GM12878 (cell line): ENCODE results near the gene ARL14EPL. TPM values are rescaled to one million over a fixed set of nuclear protein-coding genes. Genes with fewer than 3 reads are reported as not detected.

ENCODE experiments used
- ATAC-seq: fragments of 200-7000 bp; cut with Tn5 transposase; 3 replicates; pipeline ENCODE4 v1.9.1; 2020; ENCODE audit warnings: mild to moderate bottlenecking, moderate library complexity
- BruUV-seq: library from RNA; stranded (reverse); fragments of 400-500 nt; replicated peaks from 2 replicates; lab custom pipeline; 2021; lab: Mats Ljungman, UMichigan
- CTCF ChIA-PET: fragments of 300-600 bp; sonication (Branson Sonifier 250); formaldehyde crosslinking; extraction: SDS; loops from one replicate; lab custom pipeline; 2021; ENCODE audit warnings: inconsistent platforms; lab: Yijun Ruan, JAX
- POLR2A ChIA-PET: fragments of 350-600 bp; formaldehyde crosslinking; extraction: SDS; loops from one replicate; lab custom pipeline; 2021; ENCODE audit warnings: inconsistent platforms; lab: Charles Lee
- RAD21 ChIA-PET: fragments of 300-600 bp; sonication (Branson Sonifier 250); formaldehyde crosslinking; loops from one replicate; lab custom pipeline; 2023; ENCODE audit warnings: antibody characterized with exemption; ENCODE audit not compliant: unreplicated experiment; lab: Charles Lee
- SMC1A ChIA-PET: fragments of 300-600 bp; sonication (Branson Sonifier 250); formaldehyde crosslinking; loops from one replicate; lab custom pipeline; 2023; ENCODE audit not compliant: unreplicated experiment, uncharacterized antibody; lab: Charles Lee
- DNase-seq: peaks from one replicate; pipeline ENCODE4 v3.0.0-alpha.2; 2011; ENCODE audit warnings: low read depth, low spot score
- FAIRE-seq: peaks from 3 replicates; lab custom pipeline; 2011; peaks lifted over from hg19 to GRCh38; lab: Jason Lieb, UNC
- H2AFZ ChIP-seq: 2 replicates; pipeline ENCODE4 v1.6.0; 2011; ENCODE audit warnings: low read depth, low read length, control low read depth; ENCODE audit not compliant: control insufficient read depth
- H3K27ac ChIP-seq: 2 replicates; pipeline ENCODE4 v1.5.1; 2011; ENCODE audit warnings: control low read depth; ENCODE audit not compliant: control insufficient read depth, insufficient read depth
- H3K27me3 ChIP-seq, 2 experiments: replicated peaks in 1 of 2; 2 replicates each; pipeline versions ENCODE4 v1.6.0 to v1.6.1; 2011; ENCODE audit warnings: low read length in 1 of 2; ENCODE audit not compliant: control insufficient read depth in 2 of 2, insufficient read depth in 2 of 2
- H3K36me3 ChIP-seq, 2 experiments: 2 replicates each; pipeline ENCODE4 v1.5.1; 2011; ENCODE audit warnings: low read length in 1 of 2; ENCODE audit not compliant: control insufficient read depth in 2 of 2, insufficient read depth in 2 of 2
- H3K4me1 ChIP-seq: 2 replicates; pipeline ENCODE4 v1.6.1; 2011; ENCODE audit warnings: mild to moderate bottlenecking, low read length, moderate library complexity, mixed read lengths; ENCODE audit not compliant: control insufficient read depth, insufficient read depth
- H3K4me2 ChIP-seq: 2 replicates; pipeline ENCODE4 v1.6.0; 2011; ENCODE audit warnings: control low read depth; ENCODE audit not compliant: control insufficient read depth, insufficient read depth
- H3K4me3 ChIP-seq: fragments of 200-600 bp; sonication (generic); 2 replicates; pipeline ENCODE4 v1.5.1; 2016
- H3K79me2 ChIP-seq: 2 replicates; pipeline ENCODE4 v1.6.0; 2011; ENCODE audit warnings: low read length; ENCODE audit not compliant: control insufficient read depth, insufficient read depth
- H3K9ac ChIP-seq: 2 replicates; pipeline ENCODE4 v1.8.0; 2011; ENCODE audit warnings: low read length, control low read depth, mixed read lengths; ENCODE audit not compliant: control insufficient read depth, insufficient read depth
- H3K9me3 ChIP-seq: replicated peaks from 3 replicates; pipeline ENCODE4 v1.5.1; 2011; ENCODE audit warnings: mild to moderate bottlenecking, low read length; ENCODE audit not compliant: control insufficient read depth, insufficient read depth
- H4K20me1 ChIP-seq: 2 replicates; pipeline ENCODE4 v1.6.0; 2011; ENCODE audit not compliant: control insufficient read depth, insufficient read depth
- BACH1 ChIP-seq: fragments of 450-650 bp; IDR thresholded peaks from 2 replicates; pipeline ENCODE4 v1.6.1; 2017; ENCODE audit warnings: mild to moderate bottlenecking, borderline replicate concordance
- BHLHE40 ChIP-seq, 2 experiments: fragments of 450-650 bp in 1 of 2; IDR thresholded peaks; 2 replicates each; pipeline ENCODE4 v1.6.1; 2011 to 2017; ENCODE audit warnings: low read depth in 2 of 2, borderline replicate concordance in 1 of 2, improper control_type of control experiment in 1 of 2, low read length in 1 of 2, mild to moderate bottlenecking in 1 of 2
- BMI1 ChIP-seq: fragments of 450-650 bp; IDR thresholded peaks from 2 replicates; pipeline ENCODE4 v1.6.1; 2016; ENCODE audit warnings: mild to moderate bottlenecking, moderate library complexity, borderline replicate concordance
- CBX3 ChIP-seq: fragments of 200-600 bp; sonication (generic); IDR thresholded peaks from 2 replicates; pipeline ENCODE4 v1.6.1; 2016; ENCODE audit warnings: low read depth, borderline replicate concordance
- CBX5 ChIP-seq: sonication (generic); IDR thresholded peaks from 2 replicates; pipeline ENCODE4 v1.6.1; 2016; ENCODE audit warnings: low read depth, moderate library complexity, mild to moderate bottlenecking, inconsistent platforms
- CREB1 ChIP-seq: IDR thresholded peaks from 2 replicates; pipeline ENCODE4 v1.6.1; 2012; ENCODE audit warnings: low read depth, mild to moderate bottlenecking, inconsistent platforms
- FOS ChIP-seq: IDR thresholded peaks from 3 replicates; pipeline ENCODE4 v1.6.1; 2011; ENCODE audit warnings: borderline replicate concordance; ENCODE audit not compliant: insufficient read length; ENCODE audit errors: extremely low read depth
- HDAC2 ChIP-seq: fragments of 200-600 bp; sonication (generic); IDR thresholded peaks from 2 replicates; pipeline ENCODE4 v1.6.1; 2017
- IRF4 ChIP-seq: IDR thresholded peaks from 2 replicates; pipeline ENCODE4 v1.6.1; 2011; ENCODE audit warnings: low read depth, low read length
- MEF2B ChIP-seq: fragments of 450-650 bp; IDR thresholded peaks from 2 replicates; pipeline ENCODE4 v1.6.1; 2018; ENCODE audit warnings: mild to moderate bottlenecking, moderate library complexity; ENCODE audit not compliant: partially characterized antibody, poor library complexity, severe bottlenecking
- POLR2AphosphoS5 ChIP-seq: IDR thresholded peaks from 2 replicates; pipeline ENCODE4 v1.6.1; 2011; ENCODE audit warnings: mild to moderate bottlenecking, low read length, inconsistent platforms
- SREBF1 ChIP-seq: IDR thresholded peaks from 2 replicates; pipeline ENCODE4 v1.6.1; 2012; ENCODE audit warnings: mild to moderate bottlenecking, low read length
- ZSCAN29 ChIP-seq: fragments of 450-650 bp; IDR thresholded peaks from 2 replicates; pipeline ENCODE4 v1.6.1; 2017; ENCODE audit warnings: mild to moderate bottlenecking, moderate library complexity
- WGBS: methylation state at CpG from one replicate; pipeline ENCODE4 v1.1.6; 2016; ENCODE audit warnings: low lambda C conversion rate; ENCODE audit not compliant: insufficient replicate concordance, insufficient coverage; ENCODE audit errors: missing lambda C conversion rate; 5-methylcytosine and 5-hydroxymethylcytosine counted together
- in situ Hi-C: fragments of 300-500 bp; cut with MboI; formaldehyde crosslinking; loops from 9 replicates; pipeline ENCODE4 v1.14.3; 2018; ENCODE audit warnings: mixed read lengths
- intact Hi-C: fragments of 100-400 bp; cut with micrococcal nuclease; formaldehyde crosslinking; loops from one replicate; pipeline ENCODE4 v1.14.2; 2022; ENCODE audit not compliant: unreplicated experiment
- polyA plus RNA-seq, 11 experiments: library from polyadenylated mRNA; depleted of rRNA in 4 of 11; unstranded in 6 of 11; stranded (reverse) in 5 of 11; fragments of >200 nt; fragmentation: Nextera tagmentation in 4 of 11; fragmentation: Illumina TruSeq in 1 of 11; extraction: Ambion mirVana in 4 of 11; extraction: Trizol in 1 of 11; gene quantifications; 1 replicate in 1 of 11; 2 replicates in 10 of 11; pipeline versions ENCODE4 v1.2.1 to v1.2.3, GENCODE V29; 2011 to 2016; ENCODE audit warnings: inconsistent platforms in 2 of 11, missing spikeins in 2 of 11, low read depth in 1 of 11
- total RNA-seq, 4 experiments: library from RNA; depleted of rRNA in 3 of 4; stranded (reverse); fragments of >200 nt in 3 of 4; fragmentation: Illumina TruSeq in 1 of 4; extraction: Trizol in 1 of 4; gene quantifications; 2 replicates each; pipeline versions ENCODE4 v1.2.1 to v1.2.3, GENCODE V29; 2013 to 2021
- TF ChIP-seq, protein P1 (sequence below): fragments of 450-650 bp; IDR thresholded peaks from 2 replicates; pipeline ENCODE4 v1.6.1; 2017; ENCODE audit warnings: mild to moderate bottlenecking, low read depth, inconsistent platforms; ENCODE audit not compliant: poor library complexity, severe bottlenecking
- TF ChIP-seq, protein P2 (sequence below): IDR thresholded peaks from 2 replicates; pipeline ENCODE4 v1.6.1; 2012; ENCODE audit warnings: low read depth, low read length, improper control_type of control experiment

The ARL14EPL gene
- total and polyA plus RNA-seq, 10 of the 15 experiments (the other 5 are each of a cell fraction or from before 2014, with no cell fraction given): 0.08 TPM; not detected in 9

DNA sequence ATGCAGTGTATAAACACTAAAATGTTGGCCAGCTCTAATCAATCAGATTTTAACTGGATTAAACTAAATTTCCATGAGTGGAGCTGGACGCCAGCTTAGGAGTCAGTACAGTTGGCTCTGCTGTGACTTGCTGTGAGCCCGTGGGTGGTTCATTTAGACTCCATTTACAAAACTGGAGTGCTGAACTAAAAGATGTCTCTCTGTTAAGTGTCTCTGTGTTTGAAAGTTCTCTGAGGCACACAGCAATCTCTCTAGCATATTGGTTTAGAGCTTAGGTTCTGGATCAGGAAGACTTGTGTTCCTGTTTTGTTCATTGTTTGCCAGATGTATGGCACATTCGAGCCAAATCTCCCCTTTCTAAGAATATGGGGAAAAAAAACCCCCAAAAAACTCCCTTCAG is 28.0 kb upstream of the ARL14EPL start (continued):
- TF ChIP-seq BHLHE40 (IDR thresholded peaks at IDR 0.05; ENCODE audit: borderline replicate concordance in 1 of 2, low read depth in 2 of 2, low read length in 1 of 2) (no peak), CREB1 (no peak)

DNA sequence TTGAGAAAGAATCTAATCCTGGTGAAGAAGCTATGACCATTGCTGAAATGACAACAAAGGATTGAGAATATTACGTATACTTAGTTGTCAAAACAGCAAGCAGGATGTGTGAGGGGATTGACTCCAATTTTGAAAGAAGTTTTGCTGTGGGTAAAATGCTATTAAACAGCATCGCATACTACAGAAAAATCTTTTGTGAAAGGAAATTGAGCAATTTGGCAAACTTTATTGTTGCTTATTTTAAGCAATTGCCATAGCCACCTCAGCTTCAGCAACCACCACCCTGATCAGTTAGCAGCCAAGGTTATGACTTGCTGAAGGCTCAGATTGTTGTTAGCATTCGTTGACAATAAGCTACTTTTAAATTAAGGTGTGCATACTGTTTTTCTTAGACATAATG is 22.5 kb upstream of the ARL14EPL start:
- H4K20me1 ChIP-seq: no peaks in the 10 kb centered on the region
- H3K4me1 ChIP-seq: no peaks in the 10 kb centered on the region
- H3K27ac ChIP-seq: no peak overlapping the region
- ChIA-PET CTCF (interaction anchor here (1.6 kb wide), 1 partner anchor 21 kb away, joined by 4 read pairs; no protein-coding TSS in a partner anchor), RAD21 (no interaction called here), POLR2A (no interaction called here), SMC1A (interaction anchor here (1.2 kb wide), 1 partner anchor 11 kb away, joined by 3 read pairs; no protein-coding TSS in a partner anchor)
- intact Hi-C loops (no loop called here), in situ Hi-C loops (no loop called here)
- ATAC-seq: no peak
- H3K27me3 ChIP-seq: no peaks in the 10 kb centered on the region
- no peak overlapping the region for H3K9ac ChIP-seq
- H3K4me3 ChIP-seq: no peak overlapping the region
- H3K4me2 ChIP-seq: no peak overlapping the region
- TF ChIP-seq, protein P1, sequence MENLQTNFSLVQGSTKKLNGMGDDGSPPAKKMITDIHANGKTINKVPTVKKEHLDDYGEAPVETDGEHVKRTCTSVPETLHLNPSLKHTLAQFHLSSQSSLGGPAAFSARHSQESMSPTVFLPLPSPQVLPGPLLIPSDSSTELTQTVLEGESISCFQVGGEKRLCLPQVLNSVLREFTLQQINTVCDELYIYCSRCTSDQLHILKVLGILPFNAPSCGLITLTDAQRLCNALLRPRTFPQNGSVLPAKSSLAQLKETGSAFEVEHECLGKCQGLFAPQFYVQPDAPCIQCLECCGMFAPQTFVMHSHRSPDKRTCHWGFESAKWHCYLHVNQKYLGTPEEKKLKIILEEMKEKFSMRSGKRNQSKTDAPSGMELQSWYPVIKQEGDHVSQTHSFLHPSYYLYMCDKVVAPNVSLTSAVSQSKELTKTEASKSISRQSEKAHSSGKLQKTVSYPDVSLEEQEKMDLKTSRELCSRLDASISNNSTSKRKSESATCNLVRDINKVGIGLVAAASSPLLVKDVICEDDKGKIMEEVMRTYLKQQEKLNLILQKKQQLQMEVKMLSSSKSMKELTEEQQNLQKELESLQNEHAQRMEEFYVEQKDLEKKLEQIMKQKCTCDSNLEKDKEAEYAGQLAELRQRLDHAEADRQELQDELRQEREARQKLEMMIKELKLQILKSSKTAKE: no peak
- TF ChIP-seq SREBF1: no peak
- no peak for TF ChIP-seq BACH1
- TF ChIP-seq IRF4: no peak
- TF ChIP-seq POLR2AphosphoS5: no peak
- no peak for TF ChIP-seq BMI1
- no peak for TF ChIP-seq FOS
- no peak for TF ChIP-seq ZSCAN29
- TF ChIP-seq CBX3: no peak
- TF ChIP-seq MEF2B: no peak
- no peak for TF ChIP-seq CBX5
- TF ChIP-seq, protein P2, sequence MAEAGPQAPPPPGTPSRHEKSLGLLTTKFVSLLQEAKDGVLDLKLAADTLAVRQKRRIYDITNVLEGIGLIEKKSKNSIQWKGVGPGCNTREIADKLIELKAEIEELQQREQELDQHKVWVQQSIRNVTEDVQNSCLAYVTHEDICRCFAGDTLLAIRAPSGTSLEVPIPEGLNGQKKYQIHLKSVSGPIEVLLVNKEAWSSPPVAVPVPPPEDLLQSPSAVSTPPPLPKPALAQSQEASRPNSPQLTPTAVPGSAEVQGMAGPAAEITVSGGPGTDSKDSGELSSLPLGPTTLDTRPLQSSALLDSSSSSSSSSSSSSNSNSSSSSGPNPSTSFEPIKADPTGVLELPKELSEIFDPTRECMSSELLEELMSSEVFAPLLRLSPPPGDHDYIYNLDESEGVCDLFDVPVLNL: no peak
- TF ChIP-seq HDAC2: no peak
- no peaks in the 10 kb centered on the region for H3K9me3 ChIP-seq
- BruUV-seq: no TSS peak
- 62% methylated on average over 3 of the region's 3 CpGs for WGBS
- FAIRE-seq: no peak
- DNase-seq: no peak
- no peaks in the 10 kb centered on the region for H3K36me3 ChIP-seq
- H2AFZ ChIP-seq: no peak overlapping the region
- H3K79me2 ChIP-seq: no peaks in the 10 kb centered on the region
